COLO668 (cell line): ENCODE results near the gene ADD3.

Experiments used
- DNase-seq: peaks from one replicate; lab custom pipeline; 2025; ENCODE audit not compliant: unreplicated experiment; lab: John Stamatoyannopoulos, UW

ADD3 gene

GRCh38 chr10:110171032-110171431 lies 163.2 kb downstream of the ADD3 start:
- no peak for DNase-seq

GRCh38 chr10:110172155-110172554 lies 164.4 kb downstream of the ADD3 start:
- no peak for DNase-seq

GRCh38 chr10:110174201-110174600 lies 166.4 kb downstream of the ADD3 start:
- peak; percentile 3 for DNase-seq

GRCh38 chr10:110174816-110175215 lies 167.0 kb downstream of the ADD3 start:
- DNase-seq: no peak

GRCh38 chr10:110175406-110175805 lies 167.6 kb downstream of the ADD3 start:
- DNase-seq: no peak

DNA sequence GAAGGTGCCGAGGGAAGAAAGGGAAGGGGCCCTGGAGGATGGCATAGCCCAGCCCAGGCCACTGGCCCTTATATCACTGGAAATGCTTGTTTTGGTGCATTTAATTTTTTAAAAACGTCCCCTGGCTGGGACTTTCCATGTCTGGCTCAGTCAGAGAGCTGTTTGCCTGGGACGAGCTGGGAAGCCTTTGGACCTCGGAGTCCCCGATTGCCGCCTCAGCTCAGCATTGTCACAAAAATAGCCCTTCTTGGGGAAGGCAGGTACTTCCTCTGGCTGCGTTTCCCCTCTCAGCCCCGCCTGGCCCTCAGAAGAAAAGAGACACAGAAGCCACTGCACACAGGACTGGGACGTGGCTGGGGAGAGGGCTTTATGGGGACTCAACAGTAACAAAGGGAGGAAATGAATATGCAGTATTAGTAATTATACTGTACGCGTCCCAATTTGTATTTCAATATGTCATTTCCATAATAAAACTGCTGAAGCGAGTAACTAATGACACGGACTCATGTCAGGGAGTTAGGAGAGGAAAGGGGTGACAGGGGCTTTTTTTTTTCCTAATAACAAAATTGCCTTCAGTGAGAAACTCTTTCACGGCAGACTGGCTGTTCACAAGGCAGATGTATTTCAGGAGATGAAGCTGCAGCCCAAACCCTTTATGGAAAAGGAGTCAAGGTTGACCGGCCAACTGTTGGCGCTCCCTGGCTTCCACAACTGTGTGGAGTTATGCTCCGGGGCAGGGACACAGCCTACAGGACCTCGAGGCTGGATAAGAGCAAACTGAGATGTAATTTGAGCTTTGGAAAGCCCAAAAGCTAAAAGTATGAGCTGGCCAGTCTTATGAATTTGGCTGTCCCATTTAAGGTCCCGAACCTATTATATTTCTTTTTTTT lies 168.6 kb downstream of the ADD3 start:
- no peak for DNase-seq

GRCh38 chr10:110179220-110179619 lies 171.4 kb downstream of the ADD3 start:
- no peak for DNase-seq

DNA sequence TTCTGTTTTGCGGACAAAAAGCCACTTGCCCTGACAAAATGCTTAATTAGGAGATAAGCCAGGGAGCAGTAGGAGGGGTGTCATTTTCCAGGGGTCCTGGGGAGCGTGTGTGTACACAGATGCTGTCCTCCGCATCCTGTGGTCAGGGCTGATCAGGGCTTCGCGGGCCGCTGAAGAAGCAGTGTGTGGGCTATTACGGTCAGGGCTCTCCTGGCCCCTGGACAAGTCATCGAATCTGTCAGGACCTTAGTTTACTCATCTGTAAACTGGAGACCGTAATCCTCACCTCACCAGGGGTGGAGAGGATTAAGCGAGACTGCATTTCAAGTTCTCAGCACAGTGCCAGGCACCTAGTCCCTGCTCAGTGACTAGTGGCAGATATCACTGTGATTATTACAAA lies 173.7 kb downstream of the ADD3 start:
- DNase-seq: no peak

DNA sequence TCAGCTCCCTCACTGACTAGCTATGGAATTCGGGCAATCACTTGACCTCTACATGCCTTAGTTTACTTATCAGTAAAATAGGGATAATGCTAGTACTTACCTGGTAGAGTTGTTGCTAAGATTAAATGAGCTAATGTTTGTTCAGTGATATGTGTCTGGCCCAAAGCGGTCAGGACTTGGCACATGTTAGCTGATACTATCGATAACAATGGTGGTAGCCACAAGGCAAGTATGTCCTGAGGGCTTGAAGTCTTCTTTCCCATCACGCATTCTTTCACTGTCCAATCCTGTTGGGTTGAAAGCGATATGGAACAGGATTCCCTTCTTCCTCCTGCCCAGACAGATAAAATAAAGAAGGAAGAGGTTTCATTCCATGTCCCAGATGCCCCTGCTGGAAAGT lies 174.1 kb downstream of the ADD3 start:
- DNase-seq: no peak

- DNase-seq: no peak
Measured at GRCh38 chr10:110184398-110184797, 176.6 kb downstream of the ADD3 start.
